ENCODE measurements around the gene FAM72C.
"Not testable (repeated sequence)": the region's sequence is repeated elsewhere in the genome, so short reads cannot be mapped to it uniquely, and the experiment has no call there.

- not testable (repeated sequence) for TF ChIP-seq USF2 (IDR thresholded peaks at IDR 0.05; ENCODE audit: low read length); MAX (IDR thresholded peaks at IDR 0.05); SP1 (IDR thresholded peaks at IDR 0.05; ENCODE audit: low read depth, low read length); NRF1 (IDR thresholded peaks at IDR 0.05; ENCODE audit: low read depth, low read length); EZH2 (IDR thresholded peaks at IDR 0.05; ENCODE audit: low read depth, low read length, severe bottlenecking); ASH2L (IDR thresholded peaks at IDR 0.05; ENCODE audit: low read length); POLR2A (IDR thresholded peaks at IDR 0.05; ENCODE audit: control extremely low read depth in 1 of 2, low read depth in 2 of 2, low read length in 2 of 2); CEBPB (IDR thresholded peaks at IDR 0.05; ENCODE audit: low read depth, low read length); CTCF (IDR thresholded peaks at IDR 0.05; ENCODE audit: control extremely low read depth in 1 of 3, insufficient read depth in 1 of 3, low read depth in 1 of 3, low read length in 3 of 3); SAP30 (IDR thresholded peaks at IDR 0.05; ENCODE audit: insufficient read depth, insufficient replicate concordance, low read length); CBX8 (IDR thresholded peaks at IDR 0.05; ENCODE audit: borderline replicate concordance, low read depth, low read length)
These were observed 32.1 kb downstream of the FAM72C start for GRCh38 chr1:143939666-143940065.
